ENCODE results near the gene NDUFAF8.

NDUFAF8 gene

DNA sequence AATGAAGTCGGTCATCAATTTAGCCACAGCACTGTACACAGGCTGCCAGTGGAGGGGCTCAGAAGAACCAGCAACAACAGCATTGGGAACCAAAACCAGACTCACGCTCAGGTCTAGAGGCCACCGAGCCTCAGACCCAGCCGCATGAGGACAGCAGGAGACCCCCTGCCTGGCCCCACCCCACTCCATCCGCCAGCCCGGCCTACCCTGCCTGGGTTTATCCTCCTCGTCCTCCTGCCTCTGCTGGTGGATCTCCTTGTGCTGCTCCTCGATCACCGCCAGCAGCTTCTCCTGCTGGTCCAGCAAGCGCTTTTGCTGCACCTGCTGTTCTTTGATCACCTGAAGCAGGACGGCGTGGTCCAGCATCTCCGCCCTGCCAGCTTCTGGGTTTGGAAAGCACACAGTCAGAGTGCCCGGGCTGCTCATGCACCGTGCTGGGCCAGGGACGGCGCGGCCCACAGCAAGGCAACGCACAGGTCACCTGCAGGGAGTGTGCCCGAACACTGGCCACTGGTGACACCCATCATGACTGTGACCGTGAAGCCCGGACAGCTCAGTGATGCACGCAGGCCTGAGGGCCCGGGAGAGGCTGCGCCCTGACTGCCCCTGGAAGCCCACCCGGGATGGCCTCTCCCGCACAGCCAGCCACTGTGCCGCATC, 7.7 kb downstream of the NDUFAF8 start:
- no peaks in the 10 kb centered on the region for H3K27me3 Mint-ChIP-seq (ENCODE audit: low read depth)
- H3K4me1 Mint-ChIP-seq (ENCODE audit: low read depth): peaks cover 3% of the 10 kb centered on the region
- peaks cover 13% of the 10 kb centered on the region for H3K36me3 Mint-ChIP-seq (ENCODE audit: low read depth)
- H3K27ac Mint-ChIP-seq: no peak overlapping the region
- no peaks in the 10 kb centered on the region for H3K9me3 Mint-ChIP-seq
- H3K4me3 Mint-ChIP-seq: no peak overlapping the region

DNA sequence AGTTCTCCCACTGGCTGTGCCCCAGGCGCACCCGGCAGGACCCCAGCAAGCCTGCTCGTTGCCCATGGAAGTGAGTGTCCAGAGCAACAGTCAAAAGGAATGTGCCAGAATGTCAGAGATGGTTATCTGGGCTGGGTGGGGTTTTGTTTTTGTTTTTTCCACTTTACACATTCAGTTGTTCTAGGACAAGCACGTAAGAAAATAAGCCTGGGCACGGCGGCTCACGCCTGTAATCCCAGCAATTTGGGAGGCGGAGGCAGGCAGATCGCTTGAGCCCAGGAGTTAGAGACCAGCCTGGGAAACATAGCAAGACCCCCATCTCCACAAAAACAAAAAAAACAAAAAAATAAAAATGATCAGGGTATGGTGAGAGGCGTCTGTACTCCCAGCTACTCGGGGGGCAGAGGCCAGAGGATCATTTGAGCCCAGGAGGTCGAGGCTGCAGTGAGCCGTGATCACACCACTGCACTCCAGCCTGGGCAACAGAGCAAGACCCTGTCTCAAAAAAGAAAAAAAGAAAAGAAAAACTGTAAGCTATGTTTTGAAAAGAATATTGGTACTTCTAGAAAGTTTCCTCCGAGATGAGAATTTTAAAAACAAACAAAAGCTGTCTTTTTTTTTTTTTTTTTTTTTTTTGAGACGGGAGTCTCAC, 8.3 kb downstream of the NDUFAF8 start:
- no peak overlapping the region for H3K4me3 Mint-ChIP-seq
- no peaks in the 10 kb centered on the region for H3K9me3 Mint-ChIP-seq
- no peaks in the 10 kb centered on the region for H3K4me1 Mint-ChIP-seq (ENCODE audit: low read depth)
- H3K36me3 Mint-ChIP-seq (ENCODE audit: low read depth): peaks cover 12% of the 10 kb centered on the region
- no peaks in the 10 kb centered on the region for H3K27me3 Mint-ChIP-seq (ENCODE audit: low read depth)
- no peak overlapping the region for H3K27ac Mint-ChIP-seq

DNA sequence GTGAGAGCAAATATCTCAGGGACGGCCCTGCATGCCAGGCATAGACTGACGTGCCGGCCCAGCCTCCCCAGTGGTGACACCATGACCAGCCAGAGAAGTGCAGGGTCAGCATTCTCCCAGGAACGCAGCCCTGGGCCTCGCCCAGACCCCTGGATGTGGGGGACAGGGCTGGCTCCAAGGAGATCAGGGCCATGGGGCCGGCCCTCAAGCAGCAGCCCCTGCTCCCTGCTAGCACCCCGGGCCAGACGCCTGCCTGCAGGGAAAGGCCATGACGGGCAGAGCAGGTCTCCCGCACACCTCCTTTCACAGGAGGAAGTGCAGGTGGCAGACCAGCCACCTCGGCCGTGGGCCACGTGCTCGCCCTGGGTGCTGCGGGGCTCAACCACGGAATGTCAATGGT, 9.5 kb downstream of the NDUFAF8 start:
- no peaks in the 10 kb centered on the region for H3K27me3 Mint-ChIP-seq (ENCODE audit: low read depth)
- H3K4me3 Mint-ChIP-seq: no peak overlapping the region
- no peaks in the 10 kb centered on the region for H3K9me3 Mint-ChIP-seq
- peaks cover 6% of the 10 kb centered on the region for H3K4me1 Mint-ChIP-seq (ENCODE audit: low read depth)
- peaks cover 18% of the 10 kb centered on the region for H3K36me3 Mint-ChIP-seq (ENCODE audit: low read depth)
- H3K27ac Mint-ChIP-seq: no peak overlapping the region

DNA sequence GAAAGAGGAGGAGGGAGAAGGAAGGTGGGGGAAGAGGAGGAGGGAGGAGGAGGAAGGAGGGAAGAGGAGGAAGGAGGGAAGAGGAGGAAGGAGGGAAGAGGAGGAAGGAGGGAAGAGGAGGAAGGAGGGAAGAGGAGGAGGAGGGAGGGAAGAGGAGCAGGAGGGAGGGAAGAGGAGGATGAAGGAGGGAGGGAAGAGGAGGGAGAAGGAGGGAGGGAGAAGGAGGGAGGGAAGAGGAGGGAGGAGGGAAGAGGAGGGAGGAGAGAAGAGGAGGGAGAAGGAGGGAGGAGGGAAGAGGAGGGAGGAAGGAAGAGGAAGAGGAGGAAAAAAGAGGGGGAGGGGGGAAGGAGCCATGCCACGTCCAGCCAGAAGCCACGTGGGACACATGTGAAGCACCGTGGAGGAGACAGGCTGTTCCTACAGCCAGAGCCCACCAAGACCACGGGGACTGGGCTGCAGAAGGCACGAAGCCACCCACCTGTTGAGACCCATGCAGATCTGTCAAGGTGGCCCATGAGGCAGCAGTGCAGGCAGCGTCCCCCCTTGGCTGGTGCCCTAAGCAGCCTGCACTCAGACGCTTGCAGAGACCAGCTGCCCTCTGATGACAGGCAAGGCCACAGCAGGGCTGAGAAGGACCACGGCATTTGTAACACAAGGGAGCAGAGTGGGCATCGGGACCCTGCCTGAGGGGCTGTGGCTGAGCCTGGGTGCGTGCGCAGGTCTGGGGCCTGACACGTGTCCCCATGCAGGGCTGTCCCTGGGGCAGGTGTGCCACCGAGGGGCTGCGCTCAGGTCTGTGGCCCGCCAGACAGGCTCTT, 10.3 kb downstream of the NDUFAF8 start:
- Mint-ChIP-seq H3K4me3 (no peak overlapping the region), H3K27ac (no peak overlapping the region), H3K9me3 (no peaks in the 10 kb centered on the region), H3K36me3 (ENCODE audit: low read depth) (peaks cover 18% of the 10 kb centered on the region), H3K4me1 (ENCODE audit: low read depth) (peaks cover 9% of the 10 kb centered on the region), H3K27me3 (ENCODE audit: low read depth) (no peaks in the 10 kb centered on the region)

DNA sequence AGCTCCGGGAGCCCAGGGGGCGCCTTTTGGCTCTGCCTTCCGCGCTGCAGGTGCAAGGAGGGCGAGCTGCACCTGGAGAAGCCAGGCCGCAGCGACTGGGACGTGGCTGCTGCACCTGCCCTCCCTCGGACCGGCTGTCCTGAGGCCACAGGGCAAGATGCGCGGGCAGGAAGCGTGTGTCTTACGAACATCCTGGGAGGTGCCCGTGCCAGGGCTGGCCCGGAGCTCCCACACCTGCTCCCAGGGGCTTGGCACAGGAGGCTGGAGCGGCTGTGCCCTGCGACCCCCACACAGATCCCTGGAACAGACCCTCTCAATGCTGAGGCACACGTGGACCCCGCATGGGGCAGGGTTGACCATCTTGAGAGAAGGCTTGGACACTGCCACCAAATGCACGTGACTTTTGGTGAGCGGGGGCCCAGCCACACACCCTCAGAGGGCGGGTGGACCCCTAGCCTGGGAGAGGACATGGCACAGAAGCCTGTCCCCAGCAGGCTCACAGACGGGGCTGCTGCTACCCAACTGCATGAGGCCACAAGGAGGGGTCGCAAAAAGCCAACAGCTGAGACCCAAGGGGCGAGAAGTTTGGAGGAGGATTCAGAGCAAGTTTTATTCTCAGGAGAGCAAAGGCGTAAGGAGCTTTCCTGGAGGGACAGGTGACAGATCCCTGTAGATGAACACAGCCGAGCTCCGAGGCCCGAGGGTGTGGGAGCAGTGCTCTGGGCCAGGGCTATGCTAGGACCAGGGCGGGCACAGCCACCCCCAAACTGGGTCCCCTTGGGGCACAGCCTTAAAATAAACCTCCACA, 11.4 kb downstream of the NDUFAF8 start:
- H3K4me3 Mint-ChIP-seq: no peak overlapping the region
- H3K36me3 Mint-ChIP-seq (ENCODE audit: low read depth): peaks cover 13% of the 10 kb centered on the region
- H3K27ac Mint-ChIP-seq: no peak overlapping the region
- H3K9me3 Mint-ChIP-seq: no peaks in the 10 kb centered on the region
- H3K27me3 Mint-ChIP-seq (ENCODE audit: low read depth): no peaks in the 10 kb centered on the region
- peaks cover 9% of the 10 kb centered on the region for H3K4me1 Mint-ChIP-seq (ENCODE audit: low read depth)

DNA sequence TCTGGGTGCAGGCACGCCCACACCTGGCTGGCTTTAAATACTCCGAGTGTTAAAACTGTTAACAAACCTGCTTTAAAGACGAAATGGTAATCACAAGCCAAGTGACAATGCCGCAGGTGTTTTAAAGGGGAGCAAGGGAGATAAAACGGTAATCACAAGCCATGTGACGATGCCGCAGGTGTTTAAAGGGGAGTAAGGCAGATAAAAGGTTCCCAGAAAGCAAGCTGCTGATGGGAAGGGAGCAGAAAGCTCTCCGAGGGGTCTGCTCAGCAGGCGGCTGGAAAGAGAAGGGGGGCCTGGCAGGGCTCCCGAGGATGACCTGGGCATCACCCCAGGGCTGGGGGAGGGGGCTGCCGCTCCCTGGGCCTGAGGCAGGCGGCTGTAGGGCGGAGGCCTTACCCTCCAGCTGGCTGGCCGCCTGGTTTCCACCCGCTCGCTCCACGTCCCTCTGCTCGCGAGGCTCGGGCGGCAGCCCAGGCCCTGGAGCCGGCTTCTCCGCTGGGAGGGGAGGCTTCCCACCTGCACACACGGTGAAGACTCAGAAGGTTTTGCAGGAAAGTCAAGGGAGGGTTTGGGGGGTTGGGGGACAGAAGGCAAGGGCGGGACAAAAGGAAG, 12.1 kb downstream of the NDUFAF8 start:
- Mint-ChIP-seq H3K27ac (no peak overlapping the region), H3K4me3 (no peak overlapping the region), H3K9me3 (no peaks in the 10 kb centered on the region), H3K36me3 (ENCODE audit: low read depth) (peaks cover 13% of the 10 kb centered on the region), H3K4me1 (ENCODE audit: low read depth) (peaks cover 9% of the 10 kb centered on the region), H3K27me3 (ENCODE audit: low read depth) (no peaks in the 10 kb centered on the region)

DNA sequence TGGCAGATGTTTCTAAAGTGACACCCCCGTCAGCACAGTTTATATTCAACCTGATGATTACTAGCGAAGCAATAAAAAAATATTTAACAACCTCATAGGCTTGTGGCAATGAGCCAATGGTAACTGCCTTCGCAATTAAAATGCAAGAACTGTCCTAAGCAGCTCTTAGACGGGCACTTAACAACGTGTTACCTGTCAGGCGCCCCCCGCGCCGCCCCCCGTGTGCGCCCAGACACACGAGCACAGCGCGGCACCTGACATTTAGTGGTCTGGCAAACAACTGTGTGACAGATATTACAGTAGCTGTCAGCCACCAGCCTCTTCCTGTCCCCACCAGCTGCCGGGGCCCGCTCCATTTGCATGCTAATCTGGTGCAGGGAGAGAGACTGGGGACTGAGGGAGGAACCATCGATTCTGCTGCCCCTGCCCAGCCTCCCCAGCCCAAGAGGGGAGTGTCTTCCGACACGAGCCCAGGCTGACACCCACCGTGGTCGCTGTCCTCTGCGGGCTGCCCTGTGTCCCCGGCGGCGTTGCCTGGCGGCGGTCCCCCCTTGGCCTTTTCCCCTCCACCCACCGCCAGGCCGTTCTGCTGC, 12.7 kb downstream of the NDUFAF8 start:
- H3K27me3 Mint-ChIP-seq (ENCODE audit: low read depth): no peaks in the 10 kb centered on the region
- H3K36me3 Mint-ChIP-seq (ENCODE audit: low read depth): peaks cover 13% of the 10 kb centered on the region
- no peak overlapping the region for H3K4me3 Mint-ChIP-seq
- H3K27ac Mint-ChIP-seq: no peak overlapping the region
- H3K4me1 Mint-ChIP-seq (ENCODE audit: low read depth): peaks cover 9% of the 10 kb centered on the region
- H3K9me3 Mint-ChIP-seq: no peaks in the 10 kb centered on the region

DNA sequence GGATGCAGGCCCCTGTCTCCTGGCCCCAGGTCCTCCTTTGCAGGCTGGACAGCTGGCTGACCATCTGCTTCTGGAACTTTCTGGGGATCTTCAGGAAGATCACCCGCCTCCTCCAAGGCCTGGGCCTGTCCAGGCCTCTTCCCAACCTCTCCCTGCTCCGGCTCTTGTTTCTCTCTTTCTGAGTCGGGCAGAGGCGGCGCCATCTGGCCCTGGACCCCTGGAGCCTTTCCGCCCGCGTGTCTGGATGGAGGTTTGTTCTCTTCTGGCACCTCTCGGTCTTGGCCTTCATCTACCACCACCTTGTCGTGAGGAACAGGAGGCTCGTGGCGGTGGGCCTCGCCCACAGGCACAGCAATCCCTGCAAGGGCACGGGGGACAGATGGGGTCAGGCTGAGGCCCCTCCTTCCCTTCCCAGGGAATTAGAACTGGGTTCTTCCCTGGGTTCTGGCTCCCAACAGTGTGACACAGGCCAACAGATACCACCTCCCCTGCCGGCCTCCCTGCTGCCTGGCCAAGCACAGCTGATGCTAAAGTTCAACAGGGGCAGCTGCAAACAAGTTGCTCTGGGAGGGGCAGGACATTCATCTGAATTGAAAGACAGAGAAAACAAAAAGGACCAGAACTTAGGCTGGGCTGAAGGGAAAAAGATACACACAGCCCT, 13.3 kb downstream of the NDUFAF8 start:
- no peak overlapping the region for H3K27ac Mint-ChIP-seq
- no peaks in the 10 kb centered on the region for H3K9me3 Mint-ChIP-seq
- H3K4me1 Mint-ChIP-seq (ENCODE audit: low read depth): peaks cover 9% of the 10 kb centered on the region
- no peak overlapping the region for H3K4me3 Mint-ChIP-seq
- no peaks in the 10 kb centered on the region for H3K27me3 Mint-ChIP-seq (ENCODE audit: low read depth)
- H3K36me3 Mint-ChIP-seq (ENCODE audit: low read depth): peaks cover 13% of the 10 kb centered on the region

DNA sequence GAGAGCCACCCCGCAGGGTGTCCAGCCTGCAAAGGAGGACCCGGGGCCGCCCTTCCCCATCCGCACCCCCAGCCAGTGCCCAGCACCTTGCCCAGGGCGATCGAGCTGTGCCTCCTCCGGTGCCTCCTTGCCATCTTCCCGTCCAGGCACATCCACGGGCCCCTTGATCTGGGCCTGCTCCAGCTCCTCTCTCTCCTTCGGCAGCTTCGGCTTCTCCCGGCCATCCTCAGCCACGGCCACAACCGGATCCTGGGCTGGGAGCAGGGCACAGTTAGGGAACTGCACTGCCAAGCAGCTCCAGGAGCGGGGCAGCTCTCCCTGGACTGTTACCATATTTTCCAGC, 13.8 kb downstream of the NDUFAF8 start:
- peaks cover 9% of the 10 kb centered on the region for H3K4me1 Mint-ChIP-seq (ENCODE audit: low read depth)
- H3K27me3 Mint-ChIP-seq (ENCODE audit: low read depth): no peaks in the 10 kb centered on the region
- no peaks in the 10 kb centered on the region for H3K9me3 Mint-ChIP-seq
- peaks cover 13% of the 10 kb centered on the region for H3K36me3 Mint-ChIP-seq (ENCODE audit: low read depth)
- H3K27ac Mint-ChIP-seq: no peak overlapping the region
- no peak overlapping the region for H3K4me3 Mint-ChIP-seq

DNA sequence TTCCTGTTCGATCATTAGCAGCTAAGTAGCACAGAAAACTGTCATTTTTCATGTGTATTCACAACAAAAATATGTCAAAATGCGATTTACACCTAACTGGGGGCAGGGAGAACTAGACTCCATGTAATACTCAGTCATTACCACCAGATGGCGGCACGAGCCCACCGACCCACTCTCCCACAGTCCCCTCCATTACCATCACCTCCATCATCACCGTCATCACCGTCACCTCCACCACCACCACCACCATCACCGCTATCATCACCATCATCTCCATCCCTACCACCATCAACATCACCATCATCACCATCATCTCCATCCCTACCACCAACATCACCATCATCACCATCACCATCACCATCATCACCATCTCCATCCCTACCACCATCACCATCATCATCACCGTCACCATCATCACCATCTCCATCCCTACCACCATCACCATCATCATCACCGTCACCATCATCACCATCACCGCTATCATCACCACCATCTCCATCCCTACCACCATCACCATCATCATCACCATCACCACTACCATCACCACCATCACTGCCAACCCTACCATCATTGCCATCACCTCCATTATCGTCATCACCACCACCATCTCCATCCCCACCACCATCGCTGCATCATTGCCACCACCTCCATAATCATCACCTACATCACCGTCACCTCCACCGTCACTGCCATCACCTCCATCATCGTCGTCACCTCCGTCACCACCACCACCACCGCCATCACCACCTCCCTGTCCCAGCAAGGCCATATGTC, 14.4 kb downstream of the NDUFAF8 start:
- Mint-ChIP-seq H3K36me3 (ENCODE audit: low read depth) (peaks cover 10% of the 10 kb centered on the region), H3K4me3 (no peak overlapping the region), H3K4me1 (ENCODE audit: low read depth) (peaks cover 9% of the 10 kb centered on the region), H3K9me3 (no peaks in the 10 kb centered on the region), H3K27ac (peak overlapping the region; percentile 11), H3K27me3 (ENCODE audit: low read depth) (no peaks in the 10 kb centered on the region)

DNA sequence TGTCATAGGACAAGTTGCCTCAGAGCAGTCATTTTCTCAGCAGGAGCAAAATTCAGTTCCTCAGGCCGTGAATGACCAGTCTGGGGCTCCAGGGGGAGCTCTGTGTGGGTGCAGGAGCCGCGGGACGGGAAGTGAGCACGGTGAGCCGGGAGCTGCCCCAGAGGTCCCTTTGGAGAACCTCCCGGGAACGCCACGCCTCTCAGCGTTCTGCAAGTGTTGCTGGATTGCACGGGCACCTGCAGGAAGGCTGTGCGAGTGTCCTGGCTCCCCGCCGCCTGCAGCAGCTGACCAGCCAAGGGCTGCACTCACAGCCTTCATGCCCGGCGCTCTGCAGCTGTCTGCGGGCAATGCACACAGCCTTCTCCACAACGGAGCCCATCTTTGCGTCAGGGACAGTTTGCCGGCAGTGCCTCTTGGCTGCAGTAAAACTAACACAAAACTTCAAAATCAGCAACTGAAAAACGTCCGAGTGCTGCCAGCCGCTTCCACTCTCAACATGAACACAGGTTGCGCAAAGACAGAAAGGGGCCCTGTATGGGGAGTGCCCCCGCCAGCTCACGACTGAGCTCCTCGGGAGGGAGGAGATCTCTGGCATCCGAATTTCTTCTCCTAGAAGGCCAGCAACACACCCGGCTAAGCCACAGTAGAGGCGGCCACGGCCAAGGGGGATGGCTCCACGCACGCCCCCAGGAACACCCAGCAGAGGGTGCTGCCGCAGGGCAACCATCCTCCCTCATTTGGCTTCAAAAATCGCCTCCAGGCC, 16.0 kb downstream of the NDUFAF8 start:
- Mint-ChIP-seq H3K36me3 (ENCODE audit: low read depth) (peaks cover 10% of the 10 kb centered on the region), H3K4me1 (ENCODE audit: low read depth) (peaks cover 9% of the 10 kb centered on the region), H3K27ac (no peak overlapping the region), H3K27me3 (ENCODE audit: low read depth) (no peaks in the 10 kb centered on the region), H3K4me3 (no peak overlapping the region), H3K9me3 (no peaks in the 10 kb centered on the region)

DNA sequence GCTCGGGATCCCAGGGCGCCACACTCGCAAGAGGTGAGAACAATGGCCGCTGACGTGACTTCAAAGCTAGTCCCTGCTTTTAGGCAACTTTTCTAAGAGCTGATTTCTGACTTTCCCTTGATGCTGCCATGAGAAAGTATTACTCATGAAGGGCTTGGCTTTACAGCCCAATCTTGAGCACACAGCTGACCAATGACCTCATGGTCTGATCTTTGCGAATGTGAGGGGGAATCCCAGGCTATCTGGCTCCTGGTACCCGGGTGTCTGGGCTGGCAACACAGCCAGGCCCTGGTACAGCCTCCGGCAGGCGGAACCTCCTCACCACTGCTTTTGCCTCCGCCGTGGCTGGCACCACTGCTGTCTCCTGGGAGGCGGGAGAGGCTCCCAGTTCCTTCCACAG, 17.5 kb downstream of the NDUFAF8 start:
- Mint-ChIP-seq H3K27me3 (ENCODE audit: low read depth) (no peaks in the 10 kb centered on the region), H3K36me3 (ENCODE audit: low read depth) (peaks cover 8% of the 10 kb centered on the region), H3K4me3 (no peak overlapping the region), H3K27ac (no peak overlapping the region), H3K9me3 (no peaks in the 10 kb centered on the region), H3K4me1 (ENCODE audit: low read depth) (peaks cover 9% of the 10 kb centered on the region)

Measured in T-helper 1 cell treated with Interleukin-12 subunit alpha and Interleukin-12 subunit beta and Interleukin-4 antibody, amounts not matched to agents 30 μg/mL and 1 μg/mL, for 36 hours (primary cell).